Measurements from ENCODE around the gene LAMA4. TPM values are rescaled to one million over a fixed set of nuclear protein-coding genes. Genes with fewer than 3 reads are reported as not detected.
A peak's percentile ranks its signal among the peaks of the same experiment; 100 is the strongest.

LAMA4 gene
- total RNA-seq, 6 donors from 2014 or later: 29.5 to 119 (median 58.9) TPM

GRCh38 chr6:112254921-112255320, 554 bp upstream of the LAMA4 start:
- 51 to 67% methylated on average over 2 to 3 of the region's 3 CpGs for WGBS, 2 donors
- H3K9me3 ChIP-seq: no peaks in the 10 kb centered on the region
- H3K36me3 ChIP-seq: no peaks in the 10 kb centered on the region
- DNase-seq (no peak), ATAC-seq (ENCODE audit: low FRiP score in 2 of 2) (no peak)
- H3K27me3 ChIP-seq: peaks cover 0 to 4% (median 2%) of the 10 kb centered on the region in 4 donors
- H3K4me3 ChIP-seq: peak overlapping the region in 3 of 4 donors; percentile 51 to 73 (median 64)
- H3K4me1 ChIP-seq: peaks cover 0 to 20% (median 5%) of the 10 kb centered on the region in 4 donors
- TF ChIP-seq EP300 (IDR thresholded peaks at IDR 0.05): no peak
- no peak for TF ChIP-seq POLR2A (IDR thresholded peaks at IDR 0.05)
- TF ChIP-seq, protein P1, sequence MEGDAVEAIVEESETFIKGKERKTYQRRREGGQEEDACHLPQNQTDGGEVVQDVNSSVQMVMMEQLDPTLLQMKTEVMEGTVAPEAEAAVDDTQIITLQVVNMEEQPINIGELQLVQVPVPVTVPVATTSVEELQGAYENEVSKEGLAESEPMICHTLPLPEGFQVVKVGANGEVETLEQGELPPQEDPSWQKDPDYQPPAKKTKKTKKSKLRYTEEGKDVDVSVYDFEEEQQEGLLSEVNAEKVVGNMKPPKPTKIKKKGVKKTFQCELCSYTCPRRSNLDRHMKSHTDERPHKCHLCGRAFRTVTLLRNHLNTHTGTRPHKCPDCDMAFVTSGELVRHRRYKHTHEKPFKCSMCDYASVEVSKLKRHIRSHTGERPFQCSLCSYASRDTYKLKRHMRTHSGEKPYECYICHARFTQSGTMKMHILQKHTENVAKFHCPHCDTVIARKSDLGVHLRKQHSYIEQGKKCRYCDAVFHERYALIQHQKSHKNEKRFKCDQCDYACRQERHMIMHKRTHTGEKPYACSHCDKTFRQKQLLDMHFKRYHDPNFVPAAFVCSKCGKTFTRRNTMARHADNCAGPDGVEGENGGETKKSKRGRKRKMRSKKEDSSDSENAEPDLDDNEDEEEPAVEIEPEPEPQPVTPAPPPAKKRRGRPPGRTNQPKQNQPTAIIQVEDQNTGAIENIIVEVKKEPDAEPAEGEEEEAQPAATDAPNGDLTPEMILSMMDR (IDR thresholded peaks at IDR 0.05): no peak
- no peak for TF ChIP-seq POLR2AphosphoS5 (IDR thresholded peaks at IDR 0.05)
- H3K27ac ChIP-seq: peak overlapping the region; percentile 82 to 93 (median 87)

GRCh38 chr6:112253498-112253840, 898 bp downstream of the LAMA4 start:
- H3K27ac ChIP-seq: peak overlapping the region; percentile 82 to 93 (median 87)
- no peaks in the 10 kb centered on the region for H3K9me3 ChIP-seq
- 8 to 10% methylated on average over 6 to 8 of the region's 8 CpGs for WGBS, 2 donors
- H3K4me1 ChIP-seq: peaks cover 3 to 20% (median 5%) of the 10 kb centered on the region in 4 donors
- H3K27me3 ChIP-seq: peaks cover 0 to 4% (median 2%) of the 10 kb centered on the region in 4 donors
- ATAC-seq (ENCODE audit: low FRiP score in 2 of 2) (peak in 1 of 2 donors; percentile 41), DNase-seq (no peak)
- H3K36me3 ChIP-seq: no peaks in the 10 kb centered on the region
- TF ChIP-seq POLR2AphosphoS5 (IDR thresholded peaks at IDR 0.05): peak in 1 of 2 donors; percentile 10
- TF ChIP-seq, protein P1 (IDR thresholded peaks at IDR 0.05): no peak
- peak overlapping the region; percentile 51 to 73 (median 65) for H3K4me3 ChIP-seq

DNA sequence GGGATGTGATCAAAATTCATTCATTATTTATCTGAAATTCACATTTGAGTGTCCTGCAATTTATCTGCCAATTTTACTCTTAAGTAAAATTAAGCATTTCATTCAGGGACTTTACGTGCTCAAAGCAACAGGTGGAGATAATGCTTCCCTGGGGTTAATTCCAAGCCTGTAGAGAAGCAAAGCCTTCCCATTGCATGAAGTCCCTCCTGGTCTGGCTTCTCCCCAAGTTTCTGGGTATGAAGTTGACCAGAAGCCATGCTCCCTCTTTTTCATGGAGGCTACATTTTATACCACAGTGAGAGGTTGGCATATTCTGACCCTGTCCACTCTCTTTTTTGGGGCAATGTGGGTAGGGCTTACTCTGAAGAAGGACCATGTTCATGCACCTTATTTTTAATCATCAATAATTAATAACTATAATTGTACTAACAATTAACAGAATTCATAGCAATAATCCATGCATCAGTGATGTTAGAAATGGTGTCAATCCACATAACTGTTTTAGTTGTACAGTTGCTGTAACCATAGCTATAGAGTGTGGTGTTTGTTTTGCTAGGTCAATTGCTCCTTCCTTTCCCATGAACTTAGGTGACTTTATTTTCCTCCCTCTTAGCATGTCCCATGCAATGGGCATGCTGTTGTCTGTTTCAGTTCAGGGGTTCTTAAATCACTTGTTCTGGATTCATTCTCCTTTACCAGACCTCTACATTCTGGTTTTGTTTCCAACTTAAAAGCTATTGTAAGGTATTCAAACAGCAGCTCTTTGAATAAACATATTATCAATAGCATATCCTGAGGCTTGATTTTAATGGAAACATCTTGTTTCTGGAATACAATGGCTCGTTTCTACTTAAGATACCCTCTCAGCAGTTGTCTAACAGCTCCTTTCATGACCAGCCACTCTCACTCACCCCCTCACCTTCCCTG, 1.5 kb downstream of the LAMA4 start:
- Histone ChIP-seq H3K27ac (peak overlapping the region; percentile 82 to 93 (median 87)), H3K4me1 (peaks cover 3 to 20% (median 5%) of the 10 kb centered on the region in 4 donors), H3K4me3 (peak overlapping the region; percentile 51 to 73 (median 65)), H3K9me3 (no peaks in the 10 kb centered on the region), H3K27me3 (peaks cover 0 to 4% (median 2%) of the 10 kb centered on the region in 4 donors), H3K36me3 (no peaks in the 10 kb centered on the region)
- TF ChIP-seq, protein P1 (IDR thresholded peaks at IDR 0.05): no peak
- no peak for TF ChIP-seq EP300 (IDR thresholded peaks at IDR 0.05)
- no peak for TF ChIP-seq POLR2AphosphoS5 (IDR thresholded peaks at IDR 0.05)
- TF ChIP-seq POLR2A (IDR thresholded peaks at IDR 0.05): no peak
- ATAC-seq (ENCODE audit: low FRiP score in 2 of 2) (no peak), DNase-seq (no peak)
- WGBS, 2 donors: 46 to 51% methylated on average over 2 of the region's 2 CpGs

DNA sequence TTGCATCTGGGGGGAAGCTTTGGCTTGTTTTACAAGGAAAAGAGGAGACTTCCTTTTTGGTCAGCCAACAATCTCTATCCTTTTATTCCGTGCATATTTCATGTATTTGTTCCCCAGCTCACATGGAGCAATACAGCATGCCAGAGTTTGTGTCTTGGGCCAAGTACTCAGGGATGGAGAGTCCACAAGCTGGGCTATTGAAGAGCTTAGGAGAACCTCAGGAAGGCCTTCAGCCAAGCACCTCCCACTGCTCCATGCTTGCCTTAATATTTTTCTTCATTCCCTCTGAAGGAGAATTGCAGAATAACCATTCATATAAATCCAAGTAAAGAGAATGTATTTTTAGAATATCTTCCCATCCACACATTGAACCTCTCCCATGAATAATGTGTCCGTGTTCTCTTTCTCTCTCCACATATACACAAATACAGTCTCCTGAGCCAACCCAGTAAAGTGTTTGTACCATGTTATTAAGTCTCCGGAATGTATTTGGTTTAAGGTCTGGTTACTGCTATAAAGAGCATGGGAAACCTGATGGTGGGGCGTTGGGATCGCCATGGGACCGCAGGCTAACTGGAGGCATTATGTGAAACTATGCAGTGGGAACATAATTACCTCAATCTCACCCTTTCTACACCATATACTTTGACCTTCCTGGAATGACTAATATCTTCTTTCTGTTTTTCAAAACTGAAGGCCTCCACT, 3.0 kb downstream of the LAMA4 start:
- H3K4me3 ChIP-seq: peak overlapping the region in 3 of 4 donors; percentile 51 to 73 (median 64)
- H3K9me3 ChIP-seq: no peaks in the 10 kb centered on the region
- ATAC-seq (ENCODE audit: low FRiP score in 2 of 2) (peak in 1 of 2 donors; percentile 67), DNase-seq (no peak)
- WGBS, 2 donors: 48 to 53% methylated on average over 6 of the region's 6 CpGs
- H3K27ac ChIP-seq: peak overlapping the region; percentile 57 to 93 (median 84)
- H3K36me3 ChIP-seq: no peaks in the 10 kb centered on the region
- H3K4me1 ChIP-seq: peaks cover 3 to 20% (median 9%) of the 10 kb centered on the region in 4 donors
- H3K27me3 ChIP-seq: peaks cover 0 to 4% (median 2%) of the 10 kb centered on the region in 4 donors
- TF ChIP-seq EP300 (IDR thresholded peaks at IDR 0.05): no peak
- TF ChIP-seq POLR2A (IDR thresholded peaks at IDR 0.05): no peak

GRCh38 chr6:112249489-112249888, 4.9 kb downstream of the LAMA4 start:
- ATAC-seq (ENCODE audit: low FRiP score in 2 of 2) (no peak), DNase-seq (no peak)
- Histone ChIP-seq H3K4me1 (peaks cover 0 to 20% (median 16%) of the 10 kb centered on the region in 4 donors), H3K27me3 (peaks cover 0 to 4% (median 2%) of the 10 kb centered on the region in 4 donors), H3K27ac (peak overlapping the region in 3 of 4 donors; percentile 12 to 93 (median 36)), H3K4me3 (peak overlapping the region in 1 of 4 donors; percentile 7), H3K36me3 (no peaks in the 10 kb centered on the region), H3K9me3 (no peaks in the 10 kb centered on the region)
- TF ChIP-seq, protein P1 (IDR thresholded peaks at IDR 0.05): no peak
- TF ChIP-seq POLR2AphosphoS5 (IDR thresholded peaks at IDR 0.05): peak in 1 of 2 donors; percentile 5
- WGBS, 2 donors: 70 to 77% methylated on average over 4 of the region's 4 CpGs
